Activated B cell treated with CpG ODN at 0.5 μM for 24 hours (primary cell): ENCODE measurements around the gene ZBTB40. TPM values are rescaled to one million over a fixed set of nuclear protein-coding genes. Genes with fewer than 3 reads are reported as not detected.

ENCODE experiments used
- ATAC-seq: fragments of 200-7000 bp; cut with Tn5 transposase; one replicate; pipeline ENCODE4 v1.10.0; 2021; ENCODE audit warnings: low read depth, mild to moderate bottlenecking, moderate library complexity
- CTCF ChIA-PET: fragments of 350-600 bp; sonication (Branson Sonifier 250); formaldehyde crosslinking; loops from one replicate; lab custom pipeline; 2021; ENCODE audit warnings: antibody characterized with exemption; lab: Charles Lee
- POLR2A ChIA-PET: fragments of 350-600 bp; sonication (Branson Sonifier 250); formaldehyde crosslinking; loops from one replicate; lab custom pipeline; 2021; ENCODE audit warnings: antibody characterized with exemption; lab: Charles Lee
- DNase-seq: peaks from one replicate; pipeline ENCODE4 v3.0.0; 2022
- H3K27ac Mint-ChIP-seq: one replicate; pipeline ENCODE4 v1.8.0; 2020; ENCODE audit warnings: mixed read lengths
- H3K27me3 Mint-ChIP-seq: one replicate; pipeline ENCODE4 v1.8.0; 2021; ENCODE audit warnings: mixed read lengths
- H3K36me3 Mint-ChIP-seq: one replicate; pipeline ENCODE4 v1.8.0; 2021; ENCODE audit warnings: low read depth, mixed read lengths
- H3K4me1 Mint-ChIP-seq: one replicate; pipeline ENCODE4 v1.8.0; 2021; ENCODE audit warnings: mixed read lengths
- H3K4me3 Mint-ChIP-seq: one replicate; pipeline ENCODE4 v1.8.0; 2020; ENCODE audit warnings: mild to moderate bottlenecking, mixed read lengths
- H3K9me3 Mint-ChIP-seq: one replicate; pipeline ENCODE4 v1.8.0; 2020; ENCODE audit warnings: mixed read lengths
- intact Hi-C: fragments of 100-400 bp; cut with micrococcal nuclease; formaldehyde crosslinking; loops from one replicate; pipeline ENCODE4 v1.15.1; 2024
- total RNA-seq: library from RNA; stranded (reverse); gene quantifications from 2 replicates; pipeline ENCODE4 v1.2.3, GENCODE V29; 2022
- TF ChIP-seq, protein P1 (sequence below): fragments of 200-600 bp; IDR thresholded peaks from one replicate; pipeline ENCODE4 v1.8.0; 2022; ENCODE audit warnings: antibody characterized with exemption, mild to moderate bottlenecking

Gene ZBTB40
- total RNA-seq, 1 donor from 2014 or later = 36.2 TPM

DNA sequence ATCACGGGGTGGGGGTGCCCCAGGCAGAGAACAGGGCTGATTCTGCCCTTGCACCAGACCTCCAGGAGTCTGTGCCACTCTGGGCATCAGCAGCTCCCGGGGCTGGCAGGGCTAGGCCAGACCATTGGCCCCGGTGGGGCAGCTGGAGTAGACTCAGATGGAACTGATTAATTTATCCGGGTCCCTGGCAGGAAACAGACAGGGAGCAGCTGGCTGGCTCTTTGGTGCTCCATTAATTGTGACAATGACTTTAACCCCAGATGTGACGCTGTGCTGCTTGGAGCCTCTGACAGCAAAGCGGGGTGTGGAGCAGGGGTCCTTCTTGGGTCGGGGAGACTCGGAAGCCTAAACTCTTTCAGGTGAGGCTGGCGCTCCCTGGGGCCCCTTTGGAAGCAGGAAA lies 121.2 kb downstream of the ZBTB40 start:
- ChIA-PET POLR2A (no interaction called here), CTCF (no interaction called here)
- Mint-ChIP-seq H3K36me3 (no peaks in the 10 kb centered on the region), H3K4me3 (no peak overlapping the region), H3K4me1 (no peaks in the 10 kb centered on the region), H3K9me3 (peaks cover 2% of the 10 kb centered on the region), H3K27me3 (peaks cover 5% of the 10 kb centered on the region), H3K27ac (no peak overlapping the region)
- intact Hi-C loops = no loop called here
- ATAC-seq (no peak), DNase-seq (no peak)
- TF ChIP-seq, protein P1, sequence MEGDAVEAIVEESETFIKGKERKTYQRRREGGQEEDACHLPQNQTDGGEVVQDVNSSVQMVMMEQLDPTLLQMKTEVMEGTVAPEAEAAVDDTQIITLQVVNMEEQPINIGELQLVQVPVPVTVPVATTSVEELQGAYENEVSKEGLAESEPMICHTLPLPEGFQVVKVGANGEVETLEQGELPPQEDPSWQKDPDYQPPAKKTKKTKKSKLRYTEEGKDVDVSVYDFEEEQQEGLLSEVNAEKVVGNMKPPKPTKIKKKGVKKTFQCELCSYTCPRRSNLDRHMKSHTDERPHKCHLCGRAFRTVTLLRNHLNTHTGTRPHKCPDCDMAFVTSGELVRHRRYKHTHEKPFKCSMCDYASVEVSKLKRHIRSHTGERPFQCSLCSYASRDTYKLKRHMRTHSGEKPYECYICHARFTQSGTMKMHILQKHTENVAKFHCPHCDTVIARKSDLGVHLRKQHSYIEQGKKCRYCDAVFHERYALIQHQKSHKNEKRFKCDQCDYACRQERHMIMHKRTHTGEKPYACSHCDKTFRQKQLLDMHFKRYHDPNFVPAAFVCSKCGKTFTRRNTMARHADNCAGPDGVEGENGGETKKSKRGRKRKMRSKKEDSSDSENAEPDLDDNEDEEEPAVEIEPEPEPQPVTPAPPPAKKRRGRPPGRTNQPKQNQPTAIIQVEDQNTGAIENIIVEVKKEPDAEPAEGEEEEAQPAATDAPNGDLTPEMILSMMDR = no peak

DNA sequence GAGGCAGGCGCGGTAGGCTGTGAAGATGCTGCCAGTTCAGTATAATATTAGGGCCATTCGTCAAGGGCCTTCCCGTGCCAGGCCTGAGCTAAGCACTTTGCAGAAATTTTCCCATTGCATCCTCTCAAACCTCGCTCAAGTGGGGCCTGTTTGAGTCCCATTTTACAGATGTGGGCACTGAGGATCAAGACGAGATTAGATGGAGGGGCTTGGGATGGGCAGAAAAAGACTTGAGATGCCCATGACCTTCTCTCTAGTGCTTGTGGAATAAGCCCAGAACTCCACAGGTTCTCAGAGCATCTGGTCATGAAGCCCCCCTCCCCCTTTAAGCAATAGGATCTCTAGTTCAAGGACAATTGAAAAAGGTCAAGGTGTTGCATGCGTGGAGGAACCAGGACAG lies 121.6 kb downstream of the ZBTB40 start:
- H3K9me3 Mint-ChIP-seq = peaks cover 4% of the 10 kb centered on the region
- no peak overlapping the region for H3K27ac Mint-ChIP-seq
- ATAC-seq (no peak), DNase-seq (no peak)
- ChIA-PET CTCF (no interaction called here), POLR2A (no interaction called here)
- H3K36me3 Mint-ChIP-seq = no peaks in the 10 kb centered on the region
- H3K4me1 Mint-ChIP-seq = no peaks in the 10 kb centered on the region
- no peak overlapping the region for H3K4me3 Mint-ChIP-seq
- intact Hi-C loops = no loop called here
- peaks cover 5% of the 10 kb centered on the region for H3K27me3 Mint-ChIP-seq
- TF ChIP-seq, protein P1 = no peak

DNA sequence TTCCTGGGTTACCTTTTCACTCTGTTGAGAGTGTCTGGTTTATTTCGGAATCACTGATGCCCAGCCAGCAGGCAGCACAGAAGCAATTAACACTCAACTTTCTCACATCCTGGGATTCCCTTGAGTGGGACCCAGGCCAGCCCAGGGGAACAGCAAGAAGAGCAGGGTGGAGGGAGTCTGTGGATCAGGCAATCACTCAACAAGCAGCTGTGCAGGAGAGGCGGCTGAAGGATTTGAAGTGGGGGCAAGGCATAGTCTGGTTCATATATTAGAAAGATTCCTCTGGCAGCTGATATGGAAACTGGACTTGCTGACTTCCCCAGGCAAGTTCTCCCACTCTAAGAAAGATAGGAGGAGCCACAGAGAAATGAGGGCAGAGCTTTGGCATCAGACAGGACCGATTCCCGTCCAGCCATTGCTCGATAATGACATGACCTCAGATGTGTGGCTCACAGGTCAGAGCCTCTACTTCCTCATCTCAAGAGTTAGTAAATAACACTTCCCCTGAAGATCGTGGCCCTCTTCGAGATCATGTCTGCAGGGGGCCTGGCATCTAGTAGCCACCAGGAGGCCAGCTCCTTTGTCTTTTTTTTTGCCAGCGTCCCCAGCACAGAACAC lies 124.0 kb downstream of the ZBTB40 start:
- Mint-ChIP-seq H3K4me1 (no peaks in the 10 kb centered on the region), H3K36me3 (no peaks in the 10 kb centered on the region), H3K27me3 (peaks cover 5% of the 10 kb centered on the region), H3K27ac (no peak overlapping the region), H3K4me3 (no peak overlapping the region), H3K9me3 (peaks cover 4% of the 10 kb centered on the region)
- ChIA-PET POLR2A (no interaction called here), CTCF (no interaction called here)
- DNase-seq = no peak
- intact Hi-C loops = no loop called here
- no peak for ATAC-seq
- TF ChIP-seq, protein P1 = no peak

DNA sequence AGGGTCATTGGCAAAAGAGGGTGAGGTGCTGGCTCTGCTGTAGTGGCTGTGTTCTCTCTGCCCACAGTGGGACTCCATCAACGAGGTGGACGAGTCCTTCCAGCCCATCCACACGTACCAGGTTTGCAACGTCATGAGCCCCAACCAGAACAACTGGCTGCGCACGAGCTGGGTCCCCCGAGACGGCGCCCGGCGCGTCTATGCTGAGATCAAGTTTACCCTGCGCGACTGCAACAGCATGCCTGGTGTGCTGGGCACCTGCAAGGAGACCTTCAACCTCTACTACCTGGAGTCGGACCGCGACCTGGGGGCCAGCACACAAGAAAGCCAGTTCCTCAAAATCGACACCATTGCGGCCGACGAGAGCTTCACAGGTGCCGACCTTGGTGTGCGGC lies 124.5 kb downstream of the ZBTB40 start:
- no peak overlapping the region for H3K27ac Mint-ChIP-seq
- CTCF ChIA-PET = no interaction called here

DNA sequence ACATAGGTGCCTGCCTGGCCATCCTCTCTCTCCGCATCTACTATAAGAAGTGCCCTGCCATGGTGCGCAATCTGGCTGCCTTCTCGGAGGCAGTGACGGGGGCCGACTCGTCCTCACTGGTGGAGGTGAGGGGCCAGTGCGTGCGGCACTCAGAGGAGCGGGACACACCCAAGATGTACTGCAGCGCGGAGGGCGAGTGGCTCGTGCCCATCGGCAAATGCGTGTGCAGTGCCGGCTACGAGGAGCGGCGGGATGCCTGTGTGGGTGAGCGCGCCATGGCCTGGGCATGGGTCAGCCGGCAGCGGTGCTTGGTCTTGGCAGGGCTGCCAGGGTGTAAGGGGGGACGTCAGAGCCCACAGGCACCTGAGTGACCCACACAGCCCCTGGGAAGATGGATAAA lies 125.0 kb downstream of the ZBTB40 start:
- intact Hi-C loops = no loop called here
- ChIA-PET POLR2A (no interaction called here), CTCF (no interaction called here)
- H3K9me3 Mint-ChIP-seq = peaks cover 4% of the 10 kb centered on the region
- no peak for ATAC-seq
- H3K36me3 Mint-ChIP-seq = no peaks in the 10 kb centered on the region
- no peak for DNase-seq
- H3K4me3 Mint-ChIP-seq = no peak overlapping the region
- TF ChIP-seq, protein P1 = no peak
- peaks cover 5% of the 10 kb centered on the region for H3K27me3 Mint-ChIP-seq
- H3K27ac Mint-ChIP-seq = no peak overlapping the region
- no peaks in the 10 kb centered on the region for H3K4me1 Mint-ChIP-seq

More for the DNA sequence above, 124.5 kb downstream of the ZBTB40 start:
- Mint-ChIP-seq H3K9me3 (peaks cover 4% of the 10 kb centered on the region), H3K4me1 (no peaks in the 10 kb centered on the region), H3K4me3 (no peak overlapping the region), H3K36me3 (no peaks in the 10 kb centered on the region), H3K27me3 (peaks cover 5% of the 10 kb centered on the region)
- no peak for DNase-seq
- POLR2A ChIA-PET = no interaction called here
- TF ChIP-seq, protein P1 = no peak
- intact Hi-C loops = no loop called here
- ATAC-seq = no peak
